Measurements from ENCODE around the gene CHCHD6. TPM values are rescaled to one million over a fixed set of nuclear protein-coding genes. Genes with fewer than 3 reads are reported as not detected.

Gene CHCHD6
- total and polyA plus RNA-seq, 8 donors = 5.0 to 10.9 (median 6.0) TPM

- H3K4me1 ChIP-seq = no peaks in the 10 kb centered on the region
- H3K9me3 ChIP-seq = no peaks in the 10 kb centered on the region
- FAIRE-seq (no peak), DNase-seq (no peak), ATAC-seq (no peak)
- intact Hi-C loops (cut with DNase I) = no loop called here
- H3K36me3 ChIP-seq = no peaks in the 10 kb centered on the region
- 53 to 58% methylated on average over 3 of the region's 3 CpGs for WGBS, 2 donors
- no peaks in the 10 kb centered on the region for H3K27me3 ChIP-seq
- no peak for TF ChIP-seq CTCF (IDR thresholded peaks at IDR 0.05)
- no peak overlapping the region for H3K4me3 ChIP-seq
- no peak overlapping the region for H3K27ac ChIP-seq
Observed at GRCh38 chr3:126998728-126999127, 294.7 kb downstream of the CHCHD6 start.

GRCh38 chr3:126999383-126999782 lies 295.3 kb downstream of the CHCHD6 start:
- 63 to 67% methylated on average over 6 to 15 of the region's 15 CpGs for WGBS, 2 donors
- no peak for TF ChIP-seq CTCF (IDR thresholded peaks at IDR 0.05)
- Histone ChIP-seq H3K9me3 (no peaks in the 10 kb centered on the region), H3K27me3 (no peaks in the 10 kb centered on the region), H3K4me3 (no peak overlapping the region), H3K4me1 (no peaks in the 10 kb centered on the region), H3K27ac (no peak overlapping the region), H3K36me3 (no peaks in the 10 kb centered on the region)
- no peak for DNase-seq
- intact Hi-C loops (cut with DNase I) = no loop called here
- FAIRE-seq = no peak
- peak in 1 of 4 donors; percentile 20 for ATAC-seq

GRCh38 chr3:127000119-127000518 lies 296.1 kb downstream of the CHCHD6 start:
- Histone ChIP-seq H3K4me1 (no peaks in the 10 kb centered on the region), H3K27ac (no peak overlapping the region), H3K4me3 (no peak overlapping the region), H3K9me3 (no peaks in the 10 kb centered on the region), H3K36me3 (no peaks in the 10 kb centered on the region), H3K27me3 (no peaks in the 10 kb centered on the region)
- FAIRE-seq (no peak), ATAC-seq (no peak), DNase-seq (no peak)
- no peak for TF ChIP-seq CTCF (IDR thresholded peaks at IDR 0.05)
- intact Hi-C loops (cut with DNase I) = no loop called here
- WGBS, 2 donors = 89 to 97% methylated on average over 15 of the region's 15 CpGs

GRCh38 chr3:127000761-127001160 lies 296.7 kb downstream of the CHCHD6 start:
- intact Hi-C loops (cut with DNase I) = no loop called here
- Histone ChIP-seq H3K4me3 (no peak overlapping the region), H3K4me1 (no peaks in the 10 kb centered on the region), H3K27ac (no peak overlapping the region), H3K9me3 (no peaks in the 10 kb centered on the region), H3K27me3 (no peaks in the 10 kb centered on the region), H3K36me3 (no peaks in the 10 kb centered on the region)
- 94 to 98% methylated on average over 12 of the region's 12 CpGs for WGBS, 2 donors
- no peak for FAIRE-seq
- TF ChIP-seq CTCF (IDR thresholded peaks at IDR 0.05) = no peak
- no peak for DNase-seq
- ATAC-seq = no peak

- Histone ChIP-seq H3K4me1 (no peaks in the 10 kb centered on the region), H3K27ac (peak overlapping the region in 3 of 4 donors; percentile 11 to 44 (median 33)), H3K4me3 (no peak overlapping the region), H3K36me3 (no peaks in the 10 kb centered on the region), H3K9me3 (no peaks in the 10 kb centered on the region), H3K27me3 (no peaks in the 10 kb centered on the region)
- ATAC-seq (no peak), DNase-seq (no peak), FAIRE-seq (no peak)
- intact Hi-C loops (cut with DNase I) = no loop called here
- 76 to 86% methylated on average over 23 of the region's 23 CpGs for WGBS, 2 donors
- no peak for TF ChIP-seq CTCF (IDR thresholded peaks at IDR 0.05)
Observed at GRCh38 chr3:127001486-127002194, 297.6 kb downstream of the CHCHD6 start.

Measured in pancreas (tissue), 10 donors.